ENCODE data around the gene PIK3R1. TPM values are rescaled to one million over a fixed set of nuclear protein-coding genes. Genes with fewer than 3 reads are reported as not detected.

Gene PIK3R1
- total RNA-seq, 4 donors from 2014 or later = 15.9 to 114 (median 40.8) TPM

GRCh38 chr5:68304421-68305052 lies 89.0 kb downstream of the PIK3R1 start:
- TF ChIP-seq POLR2A (IDR thresholded peaks at IDR 0.05) (no peak), CTCF (IDR thresholded peaks at IDR 0.05) (no peak)
- Histone ChIP-seq H3K27me3 (no peaks in the 10 kb centered on the region), H3K36me3 (peaks cover 0 to 17% (median 0%) of the 10 kb centered on the region in 3 donors), H3K4me1 (peaks cover 6 to 52% (median 16%) of the 10 kb centered on the region in 3 donors), H3K4me3 (no peak overlapping the region), H3K27ac (peak overlapping the region in 2 of 4 donors; percentile 17 to 34), H3K9me3 (no peaks in the 10 kb centered on the region)
- DNase-seq = no peak
- WGBS, 2 donors = 27 to 42% methylated on average over 3 of the region's 3 CpGs
- intact Hi-C loops (cut with DNase I) = no loop called here

GRCh38 chr5:68305223-68305870 lies 89.8 kb downstream of the PIK3R1 start:
- DNase-seq = no peak
- intact Hi-C loops (cut with DNase I) = no loop called here
- Histone ChIP-seq H3K4me3 (no peak overlapping the region), H3K27me3 (no peaks in the 10 kb centered on the region), H3K4me1 (peaks cover 6 to 50% (median 16%) of the 10 kb centered on the region in 3 donors), H3K27ac (peak overlapping the region in 1 of 4 donors; percentile 15), H3K9me3 (no peaks in the 10 kb centered on the region), H3K36me3 (peaks cover 0 to 9% (median 0%) of the 10 kb centered on the region in 3 donors)
- WGBS, 2 donors = 13 to 30% methylated on average over 1 of the region's 1 CpG
- TF ChIP-seq POLR2A (IDR thresholded peaks at IDR 0.05) (no peak), CTCF (IDR thresholded peaks at IDR 0.05) (no peak)

- Histone ChIP-seq H3K27ac (peak overlapping the region in 3 of 4 donors; percentile 14 to 23 (median 16)), H3K36me3 (peaks cover 0 to 8% (median 0%) of the 10 kb centered on the region in 3 donors), H3K27me3 (no peaks in the 10 kb centered on the region), H3K4me1 (peaks cover 6 to 46% (median 16%) of the 10 kb centered on the region in 3 donors), H3K9me3 (no peaks in the 10 kb centered on the region), H3K4me3 (no peak overlapping the region)
- no peak for DNase-seq
- no peak for TF ChIP-seq CTCF (IDR thresholded peaks at IDR 0.05)
- TF ChIP-seq POLR2A (IDR thresholded peaks at IDR 0.05) = no peak
- intact Hi-C loops (cut with DNase I) = no loop called here
- WGBS, 2 donors = 21 to 38% methylated on average over 4 to 7 of the region's 7 CpGs
Observed at GRCh38 chr5:68306361-68307014, 90.9 kb downstream of the PIK3R1 start.

- Histone ChIP-seq H3K9me3 (no peaks in the 10 kb centered on the region), H3K4me3 (no peak overlapping the region), H3K36me3 (no peaks in the 10 kb centered on the region), H3K27me3 (no peaks in the 10 kb centered on the region), H3K27ac (no peak overlapping the region), H3K4me1 (peaks cover 0 to 6% (median 0%) of the 10 kb centered on the region in 3 donors)
- no peak for DNase-seq
- no peak for TF ChIP-seq CTCF (IDR thresholded peaks at IDR 0.05)
- TF ChIP-seq POLR2A (IDR thresholded peaks at IDR 0.05) = no peak
- WGBS, 2 donors = 46 to 47% methylated on average over 2 of the region's 2 CpGs
- intact Hi-C loops (cut with DNase I) = no loop called here
Observed at GRCh38 chr5:68313336-68313735, 97.8 kb downstream of the PIK3R1 start.

GRCh38 chr5:68314465-68314864 lies 98.9 kb downstream of the PIK3R1 start:
- Histone ChIP-seq H3K4me1 (peaks cover 0 to 8% (median 7%) of the 10 kb centered on the region in 3 donors), H3K36me3 (no peaks in the 10 kb centered on the region), H3K9me3 (no peaks in the 10 kb centered on the region), H3K4me3 (no peak overlapping the region), H3K27me3 (no peaks in the 10 kb centered on the region), H3K27ac (no peak overlapping the region)
- intact Hi-C loops (cut with DNase I) = no loop called here
- no peak for DNase-seq
- TF ChIP-seq POLR2A (IDR thresholded peaks at IDR 0.05) (no peak), CTCF (IDR thresholded peaks at IDR 0.05) (no peak)
- 94 to 100% methylated on average over 2 of the region's 2 CpGs for WGBS, 2 donors

All from esophagus squamous epithelium (tissue), 5 donors.